HG02884 (cell line): ENCODE results near the gene NR2F6.

ENCODE experiments used
- ATAC-seq: cut with Tn5 transposase; IDR thresholded peaks from one replicate; pipeline ENCODE4 v1.9.1; 2021; ENCODE audit warnings: mild to moderate bottlenecking, moderate library complexity; ENCODE audit not compliant: unreplicated experiment

NR2F6 gene

DNA sequence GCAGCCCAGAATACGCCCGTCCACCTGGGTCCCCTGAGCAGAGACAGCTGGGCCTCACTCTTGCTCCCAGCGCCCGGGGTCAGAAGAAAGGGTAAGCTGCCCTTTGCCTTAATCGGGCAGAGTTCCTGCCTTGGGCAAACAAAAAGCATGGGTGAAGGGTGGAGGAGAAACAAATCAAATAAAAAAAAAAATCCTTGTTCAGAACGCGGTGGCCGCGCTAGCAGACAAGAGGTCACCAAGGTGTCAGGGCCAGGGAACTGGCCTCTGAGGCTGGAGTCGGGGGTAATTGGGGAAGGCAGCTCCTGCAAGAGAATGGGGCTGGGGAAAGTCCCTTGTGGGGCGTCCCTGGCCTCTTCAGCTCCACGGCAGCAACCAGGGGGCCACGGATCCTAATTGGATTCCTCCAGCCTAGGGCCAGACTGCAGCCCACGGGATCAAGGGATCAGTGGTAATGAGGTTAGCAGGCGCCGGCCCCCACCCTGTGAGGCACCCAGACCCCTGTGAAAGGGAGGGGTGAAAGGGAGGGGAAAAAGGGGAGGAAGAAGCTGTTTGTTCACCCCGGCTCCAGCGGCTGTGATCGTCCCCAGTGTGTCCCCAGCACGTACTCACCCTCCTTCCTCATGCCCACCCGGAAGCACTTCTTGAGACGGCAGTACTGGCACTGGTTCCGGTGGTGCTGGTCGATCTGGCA, 5.5 kb downstream of the NR2F6 start:
- ATAC-seq: no peak

DNA sequence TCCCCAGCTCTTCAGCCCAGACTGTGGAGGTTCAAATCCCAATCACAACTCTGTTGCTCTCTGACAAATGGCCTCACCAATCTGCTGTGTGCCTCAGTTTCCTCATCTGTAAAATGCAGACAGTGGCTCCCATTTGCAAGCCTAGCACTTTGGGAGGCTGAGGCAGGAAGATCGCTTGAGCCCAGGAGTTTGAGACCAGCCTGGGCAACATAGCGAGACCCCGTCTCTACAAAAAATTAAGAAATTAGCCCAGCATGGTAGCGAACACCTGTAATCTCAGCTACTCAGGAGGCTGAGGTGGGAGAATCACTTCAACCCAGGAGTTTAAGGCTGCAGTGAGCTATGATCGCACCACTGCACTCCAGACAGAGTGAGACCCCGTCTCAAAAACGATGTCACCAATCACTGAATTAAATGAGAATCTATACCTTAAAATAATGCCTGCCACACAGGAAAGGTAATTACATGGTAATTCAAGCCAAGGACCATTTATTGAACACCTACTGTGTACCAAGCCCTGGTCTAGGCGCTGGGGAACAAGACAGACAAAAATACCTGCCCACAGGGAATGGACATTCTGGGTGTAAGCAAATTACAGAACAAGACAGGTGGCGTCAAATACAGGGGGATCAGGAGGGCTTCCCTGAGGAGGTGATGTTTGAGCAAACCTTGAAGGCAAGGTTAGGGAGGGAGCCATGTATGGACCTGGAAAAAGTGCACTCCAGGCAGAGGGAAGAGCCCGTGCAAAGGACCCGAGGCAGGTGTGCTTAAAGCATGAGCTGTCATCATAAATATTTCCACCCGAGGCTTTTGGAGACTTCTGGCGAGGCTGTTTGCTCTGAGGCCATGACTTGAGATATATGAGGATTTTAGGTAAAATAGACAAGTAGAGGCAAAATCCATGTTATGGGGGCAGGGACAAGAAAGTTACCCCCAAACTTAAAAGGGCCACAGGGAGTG, 7.7 kb downstream of the NR2F6 start:
- no peak for ATAC-seq

DNA sequence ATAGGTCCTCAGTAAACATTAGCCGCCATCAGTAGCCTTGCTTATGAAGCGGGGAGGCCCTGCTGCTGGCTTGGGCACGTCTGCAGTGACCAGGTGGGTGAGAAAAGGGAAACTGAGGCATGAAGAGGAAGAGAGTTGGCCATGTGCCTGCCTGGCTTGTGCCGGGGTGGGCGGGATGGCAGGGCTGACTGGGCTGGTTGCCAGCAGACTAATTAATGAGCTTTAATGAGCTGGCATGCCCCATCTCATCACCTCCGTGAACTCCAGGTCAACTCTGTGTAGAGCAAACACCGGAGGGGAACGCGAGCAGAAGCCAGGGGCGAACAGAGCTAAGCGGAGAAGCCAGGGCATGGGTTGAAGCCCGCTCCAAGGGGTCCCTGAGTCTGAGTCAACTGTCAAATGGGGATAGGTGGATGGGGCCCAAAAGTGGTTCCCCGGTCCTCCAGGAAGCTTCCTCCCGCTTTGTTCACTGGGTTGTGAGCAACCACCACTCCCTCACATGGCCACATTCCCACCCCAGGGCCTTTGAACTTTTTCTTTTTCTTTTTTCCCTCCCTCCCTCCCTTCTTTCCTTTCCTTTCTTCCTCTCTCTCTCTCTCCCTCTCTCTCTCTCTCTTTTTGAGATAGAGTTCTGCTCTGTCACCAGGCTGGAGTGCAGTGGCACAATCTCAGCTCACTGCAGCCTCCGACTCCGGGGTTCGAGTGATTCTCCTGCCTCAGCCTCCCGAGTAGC, 8.7 kb downstream of the NR2F6 start:
- ATAC-seq: no peak

DNA sequence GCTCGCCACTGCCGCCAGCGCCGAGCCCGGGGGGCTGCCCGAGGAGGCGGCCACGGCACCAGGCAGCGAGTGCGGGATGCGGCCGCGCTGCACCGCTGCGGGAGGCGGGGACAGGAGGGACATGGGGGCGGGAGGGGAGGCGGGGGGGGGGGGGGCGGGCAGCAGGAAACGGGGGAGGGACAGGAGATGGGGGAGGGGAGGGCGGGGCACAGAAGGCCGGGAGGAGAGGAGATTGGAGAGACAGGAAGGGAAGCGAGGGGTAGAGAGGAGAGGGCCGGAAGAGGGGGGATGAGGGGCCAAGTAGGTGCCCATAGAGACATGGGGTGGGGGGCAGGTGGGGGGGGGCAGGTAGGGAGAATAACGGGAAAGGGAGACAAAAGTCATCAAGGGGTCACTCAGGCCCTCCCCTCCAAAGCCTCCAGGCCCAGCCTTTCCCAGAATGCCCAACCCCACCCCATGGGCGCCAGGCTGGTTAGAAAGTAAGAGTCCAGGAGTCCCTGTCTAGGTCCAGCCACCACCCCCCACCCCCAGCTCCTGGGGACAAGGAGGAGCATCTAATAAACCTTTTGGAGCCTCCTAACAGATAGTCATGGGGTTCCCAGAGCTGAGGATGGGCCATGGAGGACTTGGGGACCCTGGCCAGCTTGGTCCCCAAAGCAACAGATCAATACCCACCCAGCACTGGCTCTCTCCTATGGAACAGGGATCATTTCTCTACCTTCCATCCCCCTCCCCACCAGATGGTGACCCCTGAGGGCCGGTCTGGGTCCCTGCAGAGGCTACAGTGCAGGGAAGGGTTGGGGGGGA, 9.5 kb downstream of the NR2F6 start:
- no peak for ATAC-seq

DNA sequence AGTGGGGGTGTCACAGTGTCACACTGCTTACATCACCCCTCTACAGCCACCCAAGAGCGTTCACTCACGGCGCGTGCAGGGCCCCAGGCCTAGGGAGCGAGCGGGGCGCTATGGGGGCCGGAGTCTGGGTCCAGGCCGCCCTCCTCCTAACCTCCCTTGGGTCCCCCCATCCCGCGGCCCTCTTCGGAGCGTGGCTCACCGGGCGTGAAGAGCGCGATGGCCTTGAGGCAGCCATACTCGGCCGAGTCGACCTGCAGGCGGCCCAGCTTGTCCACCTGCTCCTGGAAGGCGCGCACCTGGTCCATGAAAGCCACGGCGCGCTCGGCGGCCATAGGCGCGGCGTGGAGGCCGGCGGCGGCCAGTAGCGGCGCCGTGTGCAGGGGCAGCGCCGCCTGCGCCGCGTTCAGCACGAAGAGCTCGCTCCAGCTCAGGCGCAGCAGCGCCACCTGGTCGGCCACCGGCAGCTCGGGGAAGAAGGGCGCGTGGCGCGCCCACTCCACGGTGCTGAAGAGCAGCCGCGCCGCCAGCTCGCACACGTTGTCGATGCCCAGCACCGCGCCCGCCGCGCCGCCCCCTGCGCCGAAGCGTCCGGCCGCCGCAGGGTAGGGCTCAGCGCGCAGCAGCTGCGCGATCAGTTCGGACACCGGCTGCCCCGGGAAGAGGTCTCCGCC, 10.3 kb downstream of the NR2F6 start:
- no peak for ATAC-seq

DNA sequence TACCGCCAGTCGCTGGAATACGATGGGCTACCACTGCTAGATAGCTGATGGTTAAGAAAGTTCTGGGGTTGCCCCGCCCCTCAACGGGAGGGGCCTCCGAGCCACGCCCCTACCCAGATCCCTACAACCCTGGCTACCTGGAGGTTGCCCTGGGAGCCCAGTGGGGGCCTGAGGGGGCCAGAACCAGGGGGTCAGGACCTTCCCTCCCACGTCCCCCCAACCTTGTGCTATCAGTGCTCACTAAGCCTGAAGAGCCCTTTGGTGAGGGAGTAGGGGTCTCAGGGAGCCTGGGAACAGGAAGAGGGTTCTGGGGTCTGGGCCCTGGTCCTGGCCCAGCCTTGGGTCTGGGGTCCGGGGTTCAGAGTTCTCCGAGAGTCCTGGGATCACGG, 10.8 kb downstream of the NR2F6 start:
- no peak for ATAC-seq

DNA sequence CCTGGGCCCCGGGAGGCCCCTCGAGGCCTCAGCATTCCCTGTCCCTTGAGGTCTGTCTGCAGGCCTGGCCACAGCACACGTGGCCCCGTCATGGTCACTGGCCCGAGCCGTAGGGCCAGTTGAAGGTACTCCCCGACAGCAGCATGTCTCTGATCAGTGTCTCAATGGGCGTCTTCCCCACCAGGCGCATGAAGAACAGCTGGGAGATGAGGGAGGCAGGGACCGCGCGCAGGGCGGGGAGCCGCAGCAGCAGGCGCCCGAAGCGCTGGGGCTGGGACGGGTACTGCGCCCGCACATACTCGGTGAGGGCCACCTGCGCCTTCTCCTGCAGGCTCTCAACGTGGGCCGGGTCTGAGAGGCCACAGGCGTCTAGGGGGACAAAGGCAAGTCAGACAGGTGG, 13.5 kb downstream of the NR2F6 start:
- no peak for ATAC-seq

DNA sequence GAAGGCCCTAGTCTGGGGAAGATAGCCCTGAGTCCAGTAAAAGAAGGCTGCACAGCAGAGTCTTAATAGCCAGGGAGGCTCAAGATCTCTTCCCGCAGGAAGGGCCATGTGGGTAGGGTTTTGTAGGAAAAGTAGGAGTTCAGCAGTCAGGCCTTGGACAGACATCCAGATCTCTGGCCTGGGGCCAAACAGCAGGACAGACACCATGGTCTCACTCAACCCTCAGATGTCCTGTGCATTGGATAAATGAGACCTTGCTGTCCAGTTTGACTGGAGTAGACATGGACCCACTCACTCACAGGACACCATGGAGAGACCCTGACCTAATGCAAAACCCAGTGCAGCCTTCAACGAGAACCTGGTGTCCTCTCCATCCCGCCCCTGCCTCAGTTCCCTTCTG, 15.8 kb downstream of the NR2F6 start:
- ATAC-seq: no peak

DNA sequence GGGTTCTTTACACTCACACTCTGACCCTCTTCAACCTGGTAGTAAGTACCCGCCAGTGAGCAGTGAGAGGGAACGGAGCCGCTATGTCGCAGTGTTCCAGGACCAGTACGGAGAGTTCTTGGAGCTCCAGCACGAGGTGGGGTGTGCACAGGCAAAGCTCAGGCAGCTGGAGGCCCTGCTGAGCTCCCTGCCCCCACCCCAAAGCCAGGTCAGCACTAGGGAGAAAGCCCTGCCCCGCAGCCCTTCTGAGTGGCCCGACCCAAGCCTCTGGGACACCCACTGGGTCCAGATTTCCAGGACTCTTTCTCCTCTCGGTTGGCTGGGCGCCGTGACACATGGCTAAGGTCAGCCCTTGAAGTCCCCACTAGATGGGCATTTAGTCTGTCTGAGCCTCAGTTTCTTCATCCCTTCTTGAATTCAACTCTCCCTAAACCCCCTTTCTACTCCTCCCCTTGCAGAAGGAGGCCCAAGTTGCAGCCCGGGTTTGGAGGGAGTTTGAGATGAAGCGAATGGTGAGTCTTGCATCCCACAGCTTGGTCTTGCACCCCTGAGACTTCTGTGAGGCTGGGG, 17.8 kb downstream of the NR2F6 start:
- ATAC-seq: no peak

DNA sequence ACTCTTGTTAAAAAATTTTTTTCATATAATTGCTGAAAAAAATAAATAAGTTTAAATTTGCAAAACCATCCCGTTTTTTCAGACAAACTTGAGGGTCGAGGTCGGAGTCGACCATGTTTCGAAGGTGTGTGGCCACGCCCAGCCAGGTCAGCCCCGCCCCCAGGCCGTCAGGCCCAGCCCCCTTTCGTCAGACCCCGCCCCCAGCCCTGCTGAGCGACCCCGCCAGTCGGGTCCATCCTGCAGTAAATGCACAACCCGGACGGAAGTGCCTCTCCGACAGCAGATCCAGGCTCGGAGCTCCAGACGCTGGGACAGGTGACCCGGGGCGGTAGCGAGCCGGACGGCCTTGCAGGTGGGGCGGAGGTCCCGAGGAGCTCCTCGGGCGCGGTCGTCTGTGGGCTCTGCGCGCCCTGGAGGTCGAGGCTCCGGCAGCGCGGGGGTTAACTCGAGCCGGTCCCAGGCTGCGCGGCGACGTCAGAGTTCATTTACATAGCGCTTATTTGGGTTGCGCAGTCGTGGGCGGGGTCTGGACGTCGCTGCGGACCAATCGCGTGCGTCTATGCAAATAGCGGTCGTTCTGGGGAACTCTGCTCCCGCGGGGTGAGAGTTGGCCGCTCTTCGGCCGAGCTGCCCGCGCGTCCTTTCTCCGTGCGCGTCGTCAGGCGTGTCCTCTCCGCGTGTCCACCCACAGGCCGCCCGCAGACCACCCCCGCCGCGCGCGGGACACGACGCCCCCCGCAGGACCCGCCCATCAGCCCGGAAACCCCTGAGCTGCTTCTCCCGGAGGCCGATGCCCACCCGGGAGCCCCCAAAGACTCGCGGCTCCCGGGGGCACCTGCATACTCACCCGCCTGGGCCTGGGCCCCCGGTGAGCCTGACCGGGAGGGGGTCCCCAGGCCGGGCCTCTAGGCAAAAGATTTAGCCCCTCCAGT, 19.5 kb downstream of the NR2F6 start, which contains the start of gene OCEL1:
TSS of gene OCEL1 (plus strand) at position 225 of the 932 bp plus-strand sequence. CDS start at position 247, 22 bp downstream.
- peak; percentile 81 for ATAC-seq

DNA sequence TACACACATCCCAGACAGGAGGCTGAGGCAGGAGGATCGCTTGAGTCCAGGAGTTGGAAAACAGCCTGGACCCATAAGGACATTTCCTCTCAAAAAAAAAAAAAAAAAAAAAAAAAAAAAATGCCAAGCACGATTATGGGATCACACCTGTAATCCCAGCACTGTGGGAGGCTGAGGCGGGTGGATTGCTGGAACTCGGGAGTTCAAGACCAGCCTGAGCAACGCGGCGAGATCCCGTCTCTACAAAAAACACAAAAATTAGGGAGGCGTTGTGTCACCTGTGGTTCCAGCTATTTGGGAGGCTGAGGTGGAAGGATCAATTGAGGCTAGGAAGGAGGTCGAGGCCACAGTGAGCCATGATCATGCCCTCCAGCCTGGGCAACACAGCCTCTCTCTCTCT, 20.7 kb downstream of the NR2F6 start:
- no peak for ATAC-seq

DNA sequence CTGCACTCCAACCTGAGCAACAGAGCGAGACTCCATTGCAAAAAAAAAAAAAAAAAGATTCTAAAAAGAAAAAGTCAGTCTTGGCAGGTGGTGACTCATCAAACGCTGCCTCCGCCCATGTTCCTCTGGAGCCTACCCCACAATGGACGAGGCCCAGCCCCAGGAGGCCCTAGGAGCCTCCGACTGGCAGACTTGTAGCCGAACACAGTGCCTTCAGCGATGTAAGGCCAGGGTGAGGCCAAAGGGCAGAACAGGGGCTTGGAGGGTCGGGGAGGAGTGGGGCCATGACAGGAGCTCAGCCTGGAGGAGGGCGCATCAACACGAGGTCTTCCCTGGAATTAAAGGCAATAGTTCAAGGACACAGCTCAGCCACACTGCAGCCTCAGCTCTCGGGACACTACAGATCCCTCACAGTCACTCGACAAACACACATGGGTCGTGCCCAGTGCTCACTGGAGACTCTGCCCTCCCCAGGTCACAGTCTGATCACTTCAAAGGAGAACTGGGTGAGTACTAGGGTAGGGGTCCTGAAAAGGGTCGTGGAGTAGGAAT, 25.4 kb downstream of the NR2F6 start:
- no peak for ATAC-seq

DNA sequence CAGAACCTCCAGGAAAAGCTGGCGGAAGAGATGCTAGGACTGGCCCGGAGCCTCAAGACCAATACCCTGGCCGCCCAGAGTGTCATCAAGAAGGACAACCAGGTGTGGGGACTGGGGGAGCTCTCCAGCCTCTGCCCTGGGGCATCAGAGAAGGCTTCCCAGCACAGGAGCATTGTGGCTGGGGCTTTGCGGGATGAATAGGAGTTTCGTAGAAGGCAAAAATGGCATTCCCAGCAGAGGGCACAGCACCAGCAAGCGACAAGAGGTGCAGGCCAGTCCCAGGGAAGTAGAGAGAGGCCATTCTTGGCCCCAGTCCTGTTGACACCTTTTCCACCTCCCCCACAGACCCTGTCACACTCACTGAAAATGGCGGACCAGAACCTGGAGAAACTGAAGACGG, 26.4 kb downstream of the NR2F6 start:
- no peak for ATAC-seq

DNA sequence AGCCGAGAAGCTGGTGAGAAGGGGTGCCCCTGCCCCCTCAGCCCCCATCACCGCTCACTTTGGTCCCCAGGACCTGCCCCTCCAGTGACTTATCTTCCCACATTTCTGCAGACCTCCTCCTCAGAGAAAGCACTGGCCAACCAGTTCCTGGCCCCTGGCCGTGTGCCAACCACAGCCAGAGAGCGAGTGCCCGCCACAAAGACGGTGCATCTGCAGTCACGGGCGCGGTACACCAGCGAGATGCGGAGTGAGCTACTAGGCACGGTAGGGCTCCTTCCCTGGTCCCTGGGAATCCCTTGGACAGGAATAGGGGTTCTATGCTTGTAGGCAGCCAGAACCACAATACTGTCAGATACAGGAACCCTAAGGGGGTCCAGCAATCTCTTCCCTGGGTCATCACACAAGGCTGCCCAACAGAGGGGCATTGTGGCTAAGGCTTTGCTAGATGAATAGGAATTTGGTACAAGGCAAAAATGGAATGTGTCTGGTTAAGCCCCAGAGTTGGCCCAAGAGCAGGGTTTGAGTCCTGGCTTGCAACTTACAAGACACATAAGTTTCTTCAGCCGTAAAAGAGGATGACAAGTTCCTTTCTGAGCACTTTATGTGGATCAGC, 29.6 kb downstream of the NR2F6 start:
- ATAC-seq: no peak

DNA sequence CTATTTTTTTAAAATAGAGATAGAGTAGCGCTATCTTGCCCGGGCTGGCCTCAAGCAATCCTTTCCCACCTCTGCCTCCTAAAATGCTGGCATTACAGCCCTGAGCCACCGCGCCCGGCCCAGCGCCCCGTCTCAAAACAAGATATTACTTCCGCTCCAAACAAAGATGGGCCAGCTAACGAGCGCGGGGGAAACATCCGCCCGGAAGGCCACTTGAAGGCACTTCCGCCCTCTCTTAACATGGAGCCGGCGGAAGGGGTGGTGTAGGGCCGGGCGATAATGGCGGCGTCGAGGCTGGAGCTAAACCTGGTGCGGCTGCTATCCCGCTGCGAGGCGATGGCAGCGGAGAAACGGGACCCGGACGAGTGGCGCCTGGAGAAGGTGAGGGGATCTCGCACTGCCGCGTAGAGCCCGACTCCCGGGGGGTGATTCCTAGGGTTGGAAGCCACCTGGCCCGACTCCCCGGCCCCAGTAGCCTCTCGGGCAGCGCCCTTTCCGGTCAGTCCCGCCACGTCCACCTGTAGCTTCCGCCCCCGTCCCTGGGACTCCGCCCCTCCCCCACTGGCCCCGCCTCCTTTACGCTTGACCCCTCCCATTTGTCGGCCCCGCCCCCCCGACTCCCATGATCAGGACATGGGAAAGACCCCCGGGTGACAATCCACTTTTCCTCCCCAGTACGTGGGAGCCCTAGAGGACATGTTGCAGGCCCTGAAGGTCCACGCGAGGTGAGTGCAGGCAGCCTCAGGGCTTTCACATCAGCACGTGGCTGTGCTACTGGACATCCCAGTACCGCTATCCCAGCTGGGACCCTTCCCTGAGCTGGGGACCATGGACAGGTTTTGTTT, 30.4 kb downstream of the NR2F6 start, which contains the start of gene USE1:
TSS of gene USE1 (plus strand) at position 231 of the 845 bp plus-strand sequence. CDS start at position 280, 49 bp downstream.
- ATAC-seq: peak; percentile 76

DNA sequence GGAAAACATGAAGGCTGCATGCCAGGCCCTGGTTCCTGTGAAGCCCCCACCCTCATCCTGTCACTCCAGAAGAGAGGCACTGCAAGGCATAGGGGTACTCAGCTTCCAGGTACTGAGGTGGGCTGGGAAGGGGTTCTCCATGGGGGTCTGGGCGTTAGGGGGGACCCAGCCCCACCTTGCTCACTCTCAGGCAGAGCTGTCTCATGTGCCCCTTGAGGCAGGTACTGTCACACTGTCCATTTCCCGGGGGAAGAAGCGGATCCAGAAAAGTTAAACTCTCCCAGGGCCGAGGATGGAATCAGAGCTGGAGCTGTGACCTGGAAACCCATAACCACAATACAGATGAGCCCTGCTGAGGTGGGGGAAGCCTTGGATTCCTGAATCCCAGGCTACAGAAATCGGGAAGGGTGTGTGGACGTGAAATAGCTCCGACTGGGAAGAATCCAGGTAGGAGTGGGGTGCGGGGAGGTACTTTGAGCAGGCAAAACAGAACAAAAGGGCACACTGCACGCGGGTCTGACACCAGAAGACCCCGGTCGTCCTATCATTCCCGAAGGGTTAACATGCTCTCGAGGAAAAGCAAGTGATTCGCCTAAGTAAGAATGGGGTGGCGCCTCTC, 31.1 kb downstream of the NR2F6 start:
- ATAC-seq: no peak
